OCI-M1 (cell line): ENCODE results near the gene AKT3.
A peak's percentile ranks its signal among the peaks of the same experiment; 100 is the strongest.

Source experiments
- DNase-seq: peaks from one replicate; lab custom pipeline; 2025; lab: John Stamatoyannopoulos, UW

AKT3 gene

DNA sequence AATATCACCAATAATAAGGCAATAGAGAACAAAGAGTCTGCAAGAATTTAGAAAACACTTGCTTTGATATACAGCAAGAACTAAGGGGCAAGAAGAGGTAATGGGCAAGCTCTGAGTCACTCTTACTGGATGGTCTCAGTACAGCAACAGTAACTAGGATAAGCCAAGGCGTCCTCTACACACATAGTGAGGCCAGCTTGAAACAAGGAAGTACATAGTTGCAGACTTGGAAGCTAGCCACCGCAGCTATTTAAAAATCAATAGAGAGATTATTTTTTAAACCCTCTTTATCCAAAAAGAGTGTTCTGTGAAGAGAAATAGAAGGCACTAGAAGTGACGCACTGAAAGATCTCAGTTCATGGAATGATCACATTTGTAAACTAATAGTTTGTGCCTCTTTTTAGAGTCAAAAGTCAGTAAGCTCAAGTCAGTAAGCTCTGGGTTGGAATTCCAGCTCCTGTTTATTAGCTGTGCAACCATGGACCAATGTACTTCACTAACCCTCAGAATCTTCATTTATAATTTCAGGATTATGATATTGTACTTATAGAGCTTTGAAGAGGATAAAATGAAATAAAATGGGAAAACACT is 118.6 kb downstream of the AKT3 start:
- DNase-seq: no peak

DNA sequence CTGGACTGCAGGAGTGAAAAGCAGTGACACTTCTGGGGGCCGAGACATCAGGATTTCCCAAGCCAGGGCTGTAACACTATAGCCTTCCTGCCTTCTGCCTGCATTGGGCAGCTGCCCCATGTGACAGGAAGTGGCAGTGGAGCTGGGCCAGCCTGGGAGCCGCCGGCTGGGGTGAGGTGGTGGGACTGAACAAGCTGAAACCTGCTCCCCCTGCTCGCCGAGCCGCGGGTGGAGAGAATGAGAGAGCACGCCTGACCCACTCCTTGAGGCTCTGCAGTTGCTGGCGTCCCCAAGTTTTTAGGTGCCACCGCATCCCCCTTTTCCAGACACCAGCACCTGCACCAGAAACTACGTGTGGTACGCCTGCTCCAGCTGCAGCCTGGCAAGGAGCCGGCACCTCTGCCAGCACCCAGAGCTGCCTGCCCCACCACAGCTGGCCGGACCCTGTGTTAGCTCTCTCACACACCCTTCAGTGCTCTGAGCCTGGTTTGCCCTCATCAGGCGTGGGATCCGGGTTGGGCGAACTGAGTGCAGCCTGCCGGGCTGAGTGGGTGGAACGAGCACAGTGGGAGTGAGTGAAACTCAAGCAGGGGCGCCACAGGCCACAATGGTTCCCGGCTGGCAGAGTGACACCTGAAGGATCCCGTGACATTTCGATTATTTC is 119.4 kb downstream of the AKT3 start:
- no peak for DNase-seq

GRCh38 chr1:243729956-243730355 is 120.1 kb downstream of the AKT3 start:
- DNase-seq: no peak

DNA sequence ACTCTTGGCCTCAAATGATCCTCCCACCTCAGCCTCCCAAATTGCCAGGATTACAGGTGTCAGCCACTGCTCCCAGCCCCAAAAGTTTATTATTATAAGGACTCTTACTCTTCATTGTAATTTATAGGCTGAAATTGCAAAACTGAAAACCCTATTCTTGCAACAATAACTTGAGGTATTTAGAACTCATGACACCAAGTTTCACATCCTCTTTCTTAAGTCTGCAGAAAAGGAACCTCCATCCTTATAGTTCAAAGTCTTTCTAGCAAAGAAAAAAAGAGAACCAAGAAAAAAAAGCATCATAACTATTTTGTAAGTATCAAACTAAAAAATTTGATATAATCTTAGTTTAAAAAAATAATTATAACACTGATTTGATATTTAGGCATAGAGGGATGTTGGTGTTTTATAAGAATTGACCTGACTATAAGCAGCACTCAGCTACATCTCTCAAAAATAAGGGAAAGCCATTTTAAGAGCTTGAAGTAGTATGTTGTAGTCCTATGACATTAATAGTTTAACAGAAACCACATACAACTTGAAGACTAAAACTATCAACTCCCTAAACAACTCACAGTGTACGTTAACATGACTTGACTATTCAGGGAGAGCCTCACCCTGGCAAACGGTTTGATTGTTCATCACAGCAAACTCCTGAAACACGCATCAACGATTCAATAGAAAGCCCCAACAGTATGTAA is 122.4 kb downstream of the AKT3 start:
- DNase-seq: no peak

GRCh38 chr1:243726806-243727502 is 123.1 kb downstream of the AKT3 start:
- DNase-seq: no peak

DNA sequence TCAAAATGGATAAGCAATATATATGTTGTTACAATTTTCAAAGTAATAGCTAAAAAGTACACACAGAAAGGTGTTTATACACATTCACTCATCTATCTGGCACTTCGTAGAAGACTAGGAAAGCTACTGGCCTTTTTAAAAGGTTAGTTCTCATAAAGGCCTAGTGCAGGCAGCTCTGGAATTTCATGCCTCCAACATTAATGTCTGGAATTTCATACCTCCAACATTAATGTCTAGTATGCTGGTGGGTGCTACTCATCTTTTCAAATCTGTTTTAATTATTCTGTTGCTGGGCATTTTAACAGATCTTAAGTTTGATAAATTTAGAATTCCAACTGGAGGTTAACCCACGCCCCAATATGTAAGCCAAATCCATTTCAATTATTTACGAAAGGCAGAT is 124.2 kb downstream of the AKT3 start:
- no peak for DNase-seq

- no peak for DNase-seq
Observed at GRCh38 chr1:243725075-243725474, 125.0 kb downstream of the AKT3 start.

- DNase-seq: no peak
Observed at GRCh38 chr1:243723458-243724043, 126.5 kb downstream of the AKT3 start.

DNA sequence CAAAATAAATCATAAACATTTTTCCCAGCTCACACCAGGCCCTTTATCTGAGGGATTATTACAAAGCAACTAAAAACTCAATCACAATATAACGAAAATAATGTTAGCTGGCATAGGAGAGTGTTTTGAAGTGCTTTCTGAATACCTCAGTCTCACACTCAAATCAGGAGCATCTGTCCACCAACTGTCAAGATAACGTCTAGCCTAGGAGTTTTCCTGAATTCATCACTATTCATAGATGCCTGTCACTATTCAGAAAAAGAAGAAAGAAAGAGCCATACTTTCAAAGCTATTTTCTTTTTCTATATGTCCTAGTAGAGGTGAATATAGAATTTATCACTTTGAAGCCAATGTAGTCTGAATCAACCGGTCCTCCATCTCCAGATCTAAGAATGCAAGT is 127.0 kb downstream of the AKT3 start:
- no peak for DNase-seq

DNA sequence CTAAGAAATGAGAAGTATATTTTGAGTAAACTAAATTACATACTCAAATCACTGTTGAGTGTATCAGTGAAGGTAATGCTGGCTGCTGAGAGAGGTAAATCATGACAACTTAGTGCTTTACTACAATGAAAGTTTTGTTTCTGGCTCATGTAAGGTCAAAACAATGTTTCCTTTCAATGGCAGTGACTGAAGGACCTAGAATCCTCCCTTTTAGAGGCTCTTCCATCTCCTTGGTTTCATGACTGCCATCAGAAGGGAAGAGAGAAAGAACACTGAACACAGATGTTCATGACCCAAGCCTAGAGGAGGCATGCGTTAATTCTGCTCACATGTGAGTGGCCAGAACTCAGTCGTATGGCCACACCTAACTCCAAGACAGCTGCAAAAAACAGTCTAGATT is 130.6 kb downstream of the AKT3 start:
- no peak for DNase-seq

DNA sequence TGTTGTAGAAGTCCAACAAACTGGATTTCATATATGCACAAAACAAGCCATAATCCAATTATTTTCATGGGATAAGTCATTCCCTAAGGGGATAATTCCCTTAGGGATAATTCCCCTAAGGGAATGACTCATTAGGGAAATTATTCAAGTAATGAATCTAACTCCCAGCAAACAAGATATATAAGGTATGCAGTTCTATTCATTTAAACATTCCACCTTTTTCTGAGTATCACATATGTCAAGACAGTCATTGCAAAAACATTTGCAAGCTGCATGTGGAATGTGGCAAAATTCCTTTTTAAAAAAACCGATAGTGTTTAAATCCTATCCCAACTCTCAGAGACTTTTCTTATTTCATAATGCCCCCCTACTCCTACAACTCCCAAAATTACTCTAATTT is 131.2 kb downstream of the AKT3 start:
- no peak for DNase-seq

DNA sequence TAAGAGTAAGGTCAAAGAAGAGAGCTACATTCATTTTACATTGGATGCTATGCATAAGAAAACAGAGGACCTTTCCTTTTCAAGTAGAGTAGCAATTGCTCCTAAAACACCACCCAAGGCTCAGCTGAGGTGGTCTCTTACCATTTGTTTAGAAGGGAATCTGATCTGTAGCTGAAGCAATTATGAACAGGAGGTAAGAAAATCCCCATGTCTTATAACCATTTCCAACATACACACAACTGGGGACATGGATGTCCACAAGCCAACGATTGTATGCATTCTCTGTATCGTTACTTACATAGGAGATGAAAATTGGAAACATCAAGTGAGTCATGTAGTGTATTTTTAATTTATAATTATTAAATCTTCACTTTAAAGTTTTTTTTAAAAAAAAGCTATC is 132.0 kb downstream of the AKT3 start:
- no peak for DNase-seq

GRCh38 chr1:243716906-243717305 is 133.1 kb downstream of the AKT3 start:
- no peak for DNase-seq

GRCh38 chr1:243715285-243715684 is 134.8 kb downstream of the AKT3 start:
- no peak for DNase-seq

DNA sequence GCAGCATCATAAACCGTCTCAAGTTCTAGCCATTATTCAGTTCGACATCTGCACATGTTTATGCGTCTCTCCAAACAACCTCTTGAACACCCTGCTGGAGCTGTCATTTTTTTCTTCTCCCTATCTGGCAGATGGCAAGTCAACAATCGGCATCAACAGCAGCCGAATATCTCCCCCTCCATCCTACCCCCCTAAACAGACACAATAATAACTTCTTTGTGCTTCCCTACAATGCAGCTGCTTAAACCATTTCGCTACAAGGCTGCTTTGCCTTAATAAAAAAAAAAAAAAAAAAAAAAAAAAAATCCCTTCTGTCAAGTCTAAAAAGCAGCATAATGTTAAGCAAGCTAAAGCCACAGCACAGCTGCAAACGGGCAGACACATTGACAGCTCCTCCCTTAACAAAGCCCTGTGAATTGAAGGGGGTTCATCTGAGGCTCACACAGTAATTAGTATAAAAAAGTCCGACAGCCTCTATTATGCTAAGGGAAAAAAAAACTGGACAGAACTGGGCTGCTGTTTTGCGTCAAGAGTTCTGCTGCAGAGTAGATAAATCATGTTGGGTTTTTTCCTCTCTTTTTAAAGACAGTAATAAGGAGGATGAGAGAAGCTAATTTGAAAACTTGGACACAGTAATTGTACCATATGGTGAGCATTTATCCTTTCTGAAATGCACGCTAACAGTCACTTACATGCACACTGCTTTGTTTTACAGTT is 136.4 kb downstream of the AKT3 start:
- DNase-seq: no peak

GRCh38 chr1:243712941-243713340 is 137.1 kb downstream of the AKT3 start:
- DNase-seq: peak; percentile 6

DNA sequence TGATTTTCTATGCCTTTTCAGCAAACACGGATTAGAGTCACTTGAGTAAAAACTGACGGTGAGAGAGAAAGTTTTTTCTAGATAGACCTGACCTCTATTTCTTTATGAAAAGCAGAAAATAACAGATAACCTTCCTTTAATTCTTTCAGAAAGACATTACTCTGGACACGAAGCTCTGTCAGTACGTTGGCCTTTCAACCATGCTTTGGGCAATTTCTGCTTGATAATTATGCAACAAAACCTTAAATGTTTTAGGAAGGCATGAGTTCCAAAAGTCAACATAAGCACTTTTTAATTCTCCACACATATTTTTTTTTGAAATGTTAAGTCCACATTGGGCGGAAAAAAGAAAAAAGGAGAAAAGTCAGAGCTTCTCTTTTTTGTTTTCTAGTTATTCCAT is 137.8 kb downstream of the AKT3 start:
- DNase-seq: no peak

GRCh38 chr1:243710467-243710866 is 139.6 kb downstream of the AKT3 start:
- peak; percentile 29 for DNase-seq

DNA sequence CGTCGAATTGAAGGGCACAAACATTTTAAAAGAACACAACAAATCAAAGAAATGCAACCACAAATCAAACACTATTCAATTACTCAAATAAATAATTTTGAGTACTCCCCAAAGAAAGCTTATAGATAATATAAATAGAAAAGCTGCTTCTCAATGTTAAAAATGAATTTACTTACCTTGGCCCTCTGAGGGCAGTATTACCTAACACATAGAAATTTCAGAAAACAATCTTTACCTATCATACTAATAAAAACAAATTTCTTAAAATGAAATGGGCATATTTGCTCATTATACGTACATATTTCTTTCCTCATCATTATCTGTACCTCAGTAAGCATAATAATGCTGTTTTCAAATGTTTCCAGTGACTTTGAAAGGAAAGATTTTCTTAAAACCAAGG is 141.8 kb downstream of the AKT3 start:
- DNase-seq: peak; percentile 18

GRCh38 chr1:243706563-243706962 is 143.5 kb downstream of the AKT3 start:
- no peak for DNase-seq

DNA sequence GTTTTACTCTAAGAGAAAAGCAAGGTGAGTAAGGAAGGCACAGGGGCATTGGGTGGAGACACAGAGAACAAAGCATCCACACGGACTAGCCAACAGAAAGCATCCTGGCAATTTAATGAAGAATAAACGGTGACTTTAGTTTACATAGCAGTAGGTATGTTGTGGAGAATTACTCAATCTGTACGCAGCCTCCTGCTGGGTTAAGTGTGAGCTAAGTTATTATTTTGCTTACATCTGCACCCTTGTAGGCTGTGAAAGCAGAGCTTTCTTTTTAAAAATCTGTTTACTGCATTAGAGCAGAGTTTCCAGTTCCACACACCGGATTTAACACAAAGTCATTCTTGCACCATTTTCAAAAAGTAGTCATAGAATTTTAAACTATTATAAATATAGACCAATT is 144.5 kb downstream of the AKT3 start:
- DNase-seq: no peak

DNA sequence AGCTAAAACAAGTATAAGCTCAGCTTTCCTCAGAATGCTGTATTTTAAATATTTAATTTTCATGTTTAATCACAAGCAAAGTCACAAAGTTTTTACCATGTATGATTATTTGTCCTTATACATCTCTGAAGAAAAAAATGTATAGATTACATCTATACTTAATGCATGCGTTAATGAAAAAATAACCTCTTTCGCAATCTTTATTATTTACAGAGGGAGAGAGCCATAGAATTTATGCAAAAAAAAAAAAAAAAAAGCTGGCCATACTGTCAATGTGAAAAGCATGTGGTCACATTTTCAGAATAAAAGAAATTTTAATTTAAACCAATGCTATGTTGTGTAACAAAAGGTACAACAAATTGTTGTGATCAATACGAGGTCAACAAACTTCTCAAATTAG is 148.2 kb downstream of the AKT3 start:
- no peak for DNase-seq
